Liver (tissue), 9 donors: Measurements from ENCODE around the gene LGALS8. TPM values are rescaled to one million over a fixed set of nuclear protein-coding genes. Genes with fewer than 3 reads are reported as not detected.
A peak's percentile ranks its signal among the peaks of the same experiment; 100 is the strongest.

Experiments
- DNase-seq: peaks from one replicate; pipeline ENCODE4 v3.0.0-alpha.2; 2017; ENCODE audit warnings: low spot score
- H3K27ac ChIP-seq, 2 donors: one replicate each; pipeline ENCODE4 v1.7.0; 2013; ENCODE audit warnings: inconsistent platforms in 2 of 2, low read length in 2 of 2, control low read depth in 1 of 2, low read depth in 1 of 2, mild to moderate bottlenecking in 1 of 2
- H3K27me3 ChIP-seq, 4 donors: one replicate each; pipeline versions ENCODE4 v1.6.1 to v1.7.0; 2013; ENCODE audit warnings: low read length in 3 of 4, inconsistent platforms in 1 of 4, mild to moderate bottlenecking in 1 of 4, moderate library complexity in 1 of 4; ENCODE audit not compliant: control insufficient read depth in 4 of 4, insufficient read depth in 4 of 4
- H3K36me3 ChIP-seq, 4 donors: one replicate each; pipeline versions ENCODE4 v1.6.1 to v1.7.0; 2013; ENCODE audit warnings: low read length in 3 of 4, mild to moderate bottlenecking in 3 of 4, low read depth in 1 of 4, moderate library complexity in 1 of 4; ENCODE audit not compliant: control insufficient read depth in 4 of 4, insufficient read depth in 3 of 4
- H3K4me1 ChIP-seq, 4 donors: one replicate each; pipeline versions ENCODE4 v1.6.1 to v1.7.0; 2013; ENCODE audit warnings: low read length in 3 of 4, mild to moderate bottlenecking in 3 of 4, moderate library complexity in 1 of 4; ENCODE audit not compliant: control insufficient read depth in 4 of 4, insufficient read depth in 4 of 4
- H3K4me3 ChIP-seq, 3 donors: one replicate each; pipeline versions ENCODE4 v1.6.1 to v1.7.0; 2013; ENCODE audit warnings: low read length in 3 of 3, control low read depth in 1 of 3, low read depth in 1 of 3, mild to moderate bottlenecking in 1 of 3
- H3K9ac ChIP-seq, 2 donors: one replicate each; pipeline ENCODE4 v1.7.0; 2013; ENCODE audit warnings: low read length in 2 of 2, mild to moderate bottlenecking in 2 of 2, moderate library complexity in 2 of 2, control low read depth in 1 of 2, low read depth in 1 of 2
- H3K9me3 ChIP-seq, 4 donors: one replicate each; pipeline versions ENCODE4 v1.6.1 to v1.7.0; 2013; ENCODE audit warnings: low read length in 3 of 4; ENCODE audit not compliant: control insufficient read depth in 4 of 4
- EGR1 ChIP-seq, 2 donors: IDR thresholded peaks; 2 replicates each; pipeline ENCODE4 v1.6.1; 2016 to 2018; ENCODE audit warnings: antibody characterized with exemption in 2 of 2, low read depth in 2 of 2
- FOXA1 ChIP-seq: IDR thresholded peaks from 2 replicates; pipeline ENCODE4 v1.6.1; 2016; ENCODE audit warnings: antibody characterized with exemption
- FOXA2 ChIP-seq: IDR thresholded peaks from 2 replicates; pipeline ENCODE4 v1.6.1; 2016; ENCODE audit warnings: antibody characterized with exemption
- GABPA ChIP-seq, 2 donors: IDR thresholded peaks in 1 of 2; conservative IDR thresholded peaks in 1 of 2; 2 replicates each; pipeline ENCODE4 v1.6.1; 2016; ENCODE audit warnings: antibody characterized with exemption in 2 of 2, mild to moderate bottlenecking in 1 of 2, moderate library complexity in 1 of 2
- HNF4A ChIP-seq, 2 donors: conservative IDR thresholded peaks; 2 replicates each; pipeline ENCODE4 v1.6.1; 2016; ENCODE audit warnings: antibody characterized with exemption in 2 of 2, mild to moderate bottlenecking in 2 of 2
- HNF4G ChIP-seq: IDR thresholded peaks from 2 replicates; pipeline ENCODE4 v1.6.1; 2016; ENCODE audit warnings: antibody characterized with exemption
- JUND ChIP-seq, 2 donors: IDR thresholded peaks; 2 replicates each; pipeline ENCODE4 v1.6.1; 2016; ENCODE audit warnings: antibody characterized with exemption in 2 of 2
- RAD21 ChIP-seq, 2 donors: IDR thresholded peaks; 2 replicates each; pipeline ENCODE4 v1.6.1; 2016; ENCODE audit warnings: antibody characterized with exemption in 2 of 2, mild to moderate bottlenecking in 2 of 2
- RXRA ChIP-seq, 2 donors: IDR thresholded peaks; 2 replicates each; pipeline ENCODE4 v1.6.1; 2017 to 2018; ENCODE audit warnings: antibody characterized with exemption in 2 of 2, mild to moderate bottlenecking in 1 of 2
- SP1 ChIP-seq: IDR thresholded peaks from 2 replicates; pipeline ENCODE4 v1.6.1; 2018; ENCODE audit warnings: antibody characterized with exemption, mild to moderate bottlenecking
- TAF1 ChIP-seq: conservative IDR thresholded peaks from 2 replicates; pipeline ENCODE4 v1.6.1; 2016; ENCODE audit warnings: antibody characterized with exemption, mild to moderate bottlenecking
- YY1 ChIP-seq: IDR thresholded peaks from 2 replicates; pipeline ENCODE4 v1.6.1; 2016; ENCODE audit warnings: antibody characterized with exemption, mild to moderate bottlenecking
- WGBS: extraction: QIAGEN DNeasy Blood & Tissue Kit; methylation state at CpG from one replicate; pipeline ENCODE4 v1.1.7; 2013; 5-methylcytosine and 5-hydroxymethylcytosine counted together
- polyA plus RNA-seq, 2 donors: library from polyadenylated mRNA; stranded (reverse) in 1 of 2; unstranded in 1 of 2; fragments of 200-250 nt in 1 of 2; fragments of >200 nt in 1 of 2; fragmentation: Nextera tagmentation in 1 of 2; extraction: Ambion mirVana in 1 of 2; gene quantifications; one replicate each; pipeline versions ENCODE4 v1.2.1 to v1.2.3, GENCODE V29; 2013 to 2015
- total RNA-seq, 2 donors: library from RNA; depleted of rRNA; stranded (reverse); fragments of >200 nt; gene quantifications; one replicate each; pipeline ENCODE4 v1.2.3, GENCODE V29; 2014
- TF ChIP-seq, protein P1 (sequence below): IDR thresholded peaks from 2 replicates; pipeline ENCODE4 v1.6.1; 2016; ENCODE audit warnings: antibody characterized with exemption
- TF ChIP-seq, protein P2 (sequence below): IDR thresholded peaks from 2 replicates; pipeline ENCODE4 v1.6.1; 2016; ENCODE audit warnings: antibody characterized with exemption
- TF ChIP-seq, protein P3 (sequence below): fragments of 150-350 bp; IDR thresholded peaks from 2 replicates; pipeline ENCODE4 v1.5.1; 2017; ENCODE audit warnings: improper control_type of control experiment, low read depth, low read length; ENCODE audit not compliant: missing input control
- TF ChIP-seq, protein P4 (sequence below): IDR thresholded peaks from 2 replicates; pipeline ENCODE4 v1.6.1; 2016; ENCODE audit warnings: antibody characterized with exemption
- TF ChIP-seq, protein P5 (sequence below): IDR thresholded peaks from 2 replicates; pipeline ENCODE4 v1.6.1; 2016; ENCODE audit warnings: antibody characterized with exemption, mild to moderate bottlenecking
- donor health status: healthy.
- donor health status: healthy.
- donor health status: healthy.
- donor health status: healthy.
- donor health status: healthy.

Gene LGALS8
- total and polyA plus RNA-seq, 4 donors = 20.7 to 75.9 (median 50.4) TPM

DNA sequence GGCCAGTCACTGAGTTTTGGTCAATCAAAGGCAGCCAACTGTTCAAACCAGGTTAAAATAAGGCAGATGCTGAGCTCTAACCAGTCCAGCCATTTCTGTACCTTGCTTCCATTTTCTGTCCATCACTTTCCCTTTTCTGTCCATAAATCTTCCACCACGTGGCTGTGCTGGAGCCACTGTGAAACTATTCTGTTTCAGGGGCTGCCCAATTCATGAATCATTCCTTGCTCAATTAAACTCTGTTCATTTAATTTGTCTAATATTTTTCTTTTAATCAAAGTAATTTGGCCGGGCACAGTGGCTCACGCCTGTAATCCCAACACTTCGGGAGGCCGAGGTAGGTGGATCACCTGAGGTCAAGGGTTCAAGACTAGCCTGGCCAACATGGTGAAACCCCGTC is 22.7 kb upstream of the LGALS8 start:
- H3K4me3 ChIP-seq = no peak overlapping the region
- no peak overlapping the region for H3K9ac ChIP-seq
- 97% methylated on average over 6 of the region's 6 CpGs for whole genome bisulfite sequencing
- TF ChIP-seq HNF4A (conservative IDR thresholded peaks at IDR 0.05) (no peak), RAD21 (IDR thresholded peaks at IDR 0.05) (no peak), SP1 (no peak), RXRA (IDR thresholded peaks at IDR 0.05) (no peak), YY1 (no peak), HNF4G (no peak), GABPA (IDR thresholded peaks at IDR 0.05 in 1 of 2, conservative IDR thresholded peaks at IDR 0.05 in 1 of 2) (no peak), FOXA2 (no peak), TAF1 (no peak), EGR1 (IDR thresholded peaks at IDR 0.05; ENCODE audit: low read depth in 2 of 2) (no peak), JUND (IDR thresholded peaks at IDR 0.05) (no peak), FOXA1 (no peak)
- TF ChIP-seq, protein P1, sequence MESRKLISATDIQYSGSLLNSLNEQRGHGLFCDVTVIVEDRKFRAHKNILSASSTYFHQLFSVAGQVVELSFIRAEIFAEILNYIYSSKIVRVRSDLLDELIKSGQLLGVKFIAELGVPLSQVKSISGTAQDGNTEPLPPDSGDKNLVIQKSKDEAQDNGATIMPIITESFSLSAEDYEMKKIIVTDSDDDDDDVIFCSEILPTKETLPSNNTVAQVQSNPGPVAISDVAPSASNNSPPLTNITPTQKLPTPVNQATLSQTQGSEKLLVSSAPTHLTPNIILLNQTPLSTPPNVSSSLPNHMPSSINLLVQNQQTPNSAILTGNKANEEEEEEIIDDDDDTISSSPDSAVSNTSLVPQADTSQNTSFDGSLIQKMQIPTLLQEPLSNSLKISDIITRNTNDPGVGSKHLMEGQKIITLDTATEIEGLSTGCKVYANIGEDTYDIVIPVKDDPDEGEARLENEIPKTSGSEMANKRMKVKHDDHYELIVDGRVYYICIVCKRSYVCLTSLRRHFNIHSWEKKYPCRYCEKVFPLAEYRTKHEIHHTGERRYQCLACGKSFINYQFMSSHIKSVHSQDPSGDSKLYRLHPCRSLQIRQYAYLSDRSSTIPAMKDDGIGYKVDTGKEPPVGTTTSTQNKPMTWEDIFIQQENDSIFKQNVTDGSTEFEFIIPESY = no peak
- TF ChIP-seq, protein P2, sequence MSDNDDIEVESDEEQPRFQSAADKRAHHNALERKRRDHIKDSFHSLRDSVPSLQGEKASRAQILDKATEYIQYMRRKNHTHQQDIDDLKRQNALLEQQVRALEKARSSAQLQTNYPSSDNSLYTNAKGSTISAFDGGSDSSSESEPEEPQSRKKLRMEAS = no peak
- TF ChIP-seq, protein P3, sequence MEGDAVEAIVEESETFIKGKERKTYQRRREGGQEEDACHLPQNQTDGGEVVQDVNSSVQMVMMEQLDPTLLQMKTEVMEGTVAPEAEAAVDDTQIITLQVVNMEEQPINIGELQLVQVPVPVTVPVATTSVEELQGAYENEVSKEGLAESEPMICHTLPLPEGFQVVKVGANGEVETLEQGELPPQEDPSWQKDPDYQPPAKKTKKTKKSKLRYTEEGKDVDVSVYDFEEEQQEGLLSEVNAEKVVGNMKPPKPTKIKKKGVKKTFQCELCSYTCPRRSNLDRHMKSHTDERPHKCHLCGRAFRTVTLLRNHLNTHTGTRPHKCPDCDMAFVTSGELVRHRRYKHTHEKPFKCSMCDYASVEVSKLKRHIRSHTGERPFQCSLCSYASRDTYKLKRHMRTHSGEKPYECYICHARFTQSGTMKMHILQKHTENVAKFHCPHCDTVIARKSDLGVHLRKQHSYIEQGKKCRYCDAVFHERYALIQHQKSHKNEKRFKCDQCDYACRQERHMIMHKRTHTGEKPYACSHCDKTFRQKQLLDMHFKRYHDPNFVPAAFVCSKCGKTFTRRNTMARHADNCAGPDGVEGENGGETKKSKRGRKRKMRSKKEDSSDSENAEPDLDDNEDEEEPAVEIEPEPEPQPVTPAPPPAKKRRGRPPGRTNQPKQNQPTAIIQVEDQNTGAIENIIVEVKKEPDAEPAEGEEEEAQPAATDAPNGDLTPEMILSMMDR = no peak
- TF ChIP-seq, protein P4, sequence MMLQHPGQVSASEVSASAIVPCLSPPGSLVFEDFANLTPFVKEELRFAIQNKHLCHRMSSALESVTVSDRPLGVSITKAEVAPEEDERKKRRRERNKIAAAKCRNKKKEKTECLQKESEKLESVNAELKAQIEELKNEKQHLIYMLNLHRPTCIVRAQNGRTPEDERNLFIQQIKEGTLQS = no peak
- TF ChIP-seq, protein P5, sequence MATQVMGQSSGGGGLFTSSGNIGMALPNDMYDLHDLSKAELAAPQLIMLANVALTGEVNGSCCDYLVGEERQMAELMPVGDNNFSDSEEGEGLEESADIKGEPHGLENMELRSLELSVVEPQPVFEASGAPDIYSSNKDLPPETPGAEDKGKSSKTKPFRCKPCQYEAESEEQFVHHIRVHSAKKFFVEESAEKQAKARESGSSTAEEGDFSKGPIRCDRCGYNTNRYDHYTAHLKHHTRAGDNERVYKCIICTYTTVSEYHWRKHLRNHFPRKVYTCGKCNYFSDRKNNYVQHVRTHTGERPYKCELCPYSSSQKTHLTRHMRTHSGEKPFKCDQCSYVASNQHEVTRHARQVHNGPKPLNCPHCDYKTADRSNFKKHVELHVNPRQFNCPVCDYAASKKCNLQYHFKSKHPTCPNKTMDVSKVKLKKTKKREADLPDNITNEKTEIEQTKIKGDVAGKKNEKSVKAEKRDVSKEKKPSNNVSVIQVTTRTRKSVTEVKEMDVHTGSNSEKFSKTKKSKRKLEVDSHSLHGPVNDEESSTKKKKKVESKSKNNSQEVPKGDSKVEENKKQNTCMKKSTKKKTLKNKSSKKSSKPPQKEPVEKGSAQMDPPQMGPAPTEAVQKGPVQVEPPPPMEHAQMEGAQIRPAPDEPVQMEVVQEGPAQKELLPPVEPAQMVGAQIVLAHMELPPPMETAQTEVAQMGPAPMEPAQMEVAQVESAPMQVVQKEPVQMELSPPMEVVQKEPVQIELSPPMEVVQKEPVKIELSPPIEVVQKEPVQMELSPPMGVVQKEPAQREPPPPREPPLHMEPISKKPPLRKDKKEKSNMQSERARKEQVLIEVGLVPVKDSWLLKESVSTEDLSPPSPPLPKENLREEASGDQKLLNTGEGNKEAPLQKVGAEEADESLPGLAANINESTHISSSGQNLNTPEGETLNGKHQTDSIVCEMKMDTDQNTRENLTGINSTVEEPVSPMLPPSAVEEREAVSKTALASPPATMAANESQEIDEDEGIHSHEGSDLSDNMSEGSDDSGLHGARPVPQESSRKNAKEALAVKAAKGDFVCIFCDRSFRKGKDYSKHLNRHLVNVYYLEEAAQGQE = no peak
- no peaks in the 10 kb centered on the region for H3K36me3 ChIP-seq
- H3K4me1 ChIP-seq = peaks cover 2 to 11% (median 6%) of the 10 kb centered on the region in 4 donors
- no peaks in the 10 kb centered on the region for H3K27me3 ChIP-seq
- no peak overlapping the region for H3K27ac ChIP-seq
- no peaks in the 10 kb centered on the region for H3K9me3 ChIP-seq
- DNase-seq = no peak

DNA sequence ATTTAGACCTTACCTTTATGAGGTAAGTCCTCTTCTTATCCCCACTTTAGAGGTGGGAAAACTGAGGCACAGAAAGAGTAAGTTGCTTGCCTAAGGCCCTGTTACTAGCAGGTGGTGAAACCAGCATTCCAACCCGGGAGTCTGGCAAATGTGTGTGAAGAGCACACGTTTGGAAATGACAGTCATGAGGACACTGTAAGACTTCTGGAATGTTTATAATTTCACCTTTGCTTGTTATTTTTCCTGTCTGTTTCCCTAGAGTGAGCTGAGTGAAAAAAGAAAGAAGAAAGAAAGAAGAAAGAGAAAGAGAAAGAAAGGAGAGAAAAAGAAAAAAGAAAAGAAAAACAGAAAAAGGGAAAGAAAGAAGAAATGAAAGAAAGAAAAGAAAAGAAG is 21.2 kb upstream of the LGALS8 start:
- H3K4me1 ChIP-seq = peaks cover 2 to 11% (median 6%) of the 10 kb centered on the region in 4 donors
- no peaks in the 10 kb centered on the region for H3K36me3 ChIP-seq
- no peak for DNase-seq
- no peaks in the 10 kb centered on the region for H3K27me3 ChIP-seq
- no peaks in the 10 kb centered on the region for H3K9me3 ChIP-seq
- WGBS = 32% methylated on average over 2 of the region's 2 CpGs
- no peak overlapping the region for H3K27ac ChIP-seq
- H3K9ac ChIP-seq = no peak overlapping the region
- TF ChIP-seq TAF1 (no peak), FOXA1 (no peak), FOXA2 (no peak), HNF4A (conservative IDR thresholded peaks at IDR 0.05) (no peak), GABPA (IDR thresholded peaks at IDR 0.05 in 1 of 2, conservative IDR thresholded peaks at IDR 0.05 in 1 of 2) (no peak)
- TF ChIP-seq, protein P1 = no peak
- TF ChIP-seq, protein P5 = no peak
- peak overlapping the region in 1 of 3 donors; percentile 31 for H3K4me3 ChIP-seq
